A673 (cell line): ENCODE data around the gene BGN. TPM values are rescaled to one million over a fixed set of nuclear protein-coding genes. Genes with fewer than 3 reads are reported as not detected.

Experiments used
- BruUV-seq: library from RNA; stranded (reverse); fragments of 400-500 nt; replicated peaks from 2 replicates; lab custom pipeline; 2021; lab: Mats Ljungman, UMichigan
- CTCF ChIA-PET: fragments of 300-600 bp; sonication (Branson Sonifier 250); formaldehyde crosslinking; loops from one replicate; lab custom pipeline; 2022; ENCODE audit warnings: antibody characterized with exemption; lab: Charles Lee
- POLR2A ChIA-PET: fragments of 300-600 bp; sonication (Branson Sonifier 250); formaldehyde crosslinking; loops from one replicate; lab custom pipeline; 2022; ENCODE audit warnings: antibody characterized with exemption; ENCODE audit not compliant: low non-redundant PET; lab: Charles Lee
- DNase-seq: peaks from one replicate; pipeline ENCODE4 v3.0.0-alpha.2; 2015; ENCODE audit warnings: low spot score
- H3K27ac ChIP-seq: fragments of 200-600 bp; sonication (generic); 2 replicates; pipeline ENCODE4 v1.5.1; 2016; ENCODE audit warnings: mixed run types, low read depth, mild to moderate bottlenecking, mixed read lengths, antibody characterized with exemption, low read length; ENCODE audit not compliant: poor library complexity, severe bottlenecking
- H3K27me3 ChIP-seq: fragments of 200-600 bp; sonication (generic); replicated peaks from 2 replicates; pipeline ENCODE4 v1.6.1; 2017; ENCODE audit warnings: mixed run types, low read depth, mild to moderate bottlenecking, mixed read lengths, antibody characterized with exemption, low read length; ENCODE audit not compliant: insufficient read depth, poor library complexity
- H3K36me3 ChIP-seq: fragments of 200-600 bp; sonication (generic); 2 replicates; pipeline ENCODE4 v1.6.1; 2016; ENCODE audit warnings: mixed run types, mild to moderate bottlenecking, mixed read lengths, antibody characterized with exemption, low read length; ENCODE audit not compliant: insufficient read depth, poor library complexity, severe bottlenecking
- H3K4me1 ChIP-seq: fragments of 200-600 bp; sonication (generic); 2 replicates; pipeline ENCODE4 v1.6.1; 2017; ENCODE audit warnings: mixed run types, mild to moderate bottlenecking, mixed read lengths, antibody characterized with exemption, low read length; ENCODE audit not compliant: insufficient read depth, poor library complexity, severe bottlenecking
- H3K4me3 ChIP-seq: fragments of 200-600 bp; sonication (generic); 2 replicates; pipeline ENCODE4 v1.5.1; 2016; ENCODE audit warnings: low read depth, mixed run types, mild to moderate bottlenecking, mixed read lengths, low read length; ENCODE audit not compliant: poor library complexity, severe bottlenecking
- H3K9me3 ChIP-seq: fragments of 200-600 bp; sonication (generic); 2 replicates; pipeline ENCODE4 v1.6.1; 2016; ENCODE audit warnings: mixed run types, low read depth, mild to moderate bottlenecking, mixed read lengths, antibody characterized with exemption, low read length; ENCODE audit not compliant: poor library complexity, severe bottlenecking
- CTCF ChIP-seq: fragments of 300-800, 200-600 bp; sonication (generic); conservative IDR thresholded peaks from 2 replicates; pipeline ENCODE4 v1.5.1; 2017; ENCODE audit warnings: low read depth, mild to moderate bottlenecking, antibody characterized with exemption, low read length, moderate library complexity, mixed read lengths
- EZH2 ChIP-seq: fragments of 200-600 bp; sonication (generic); IDR thresholded peaks from 2 replicates; pipeline ENCODE4 v1.6.1; 2017; ENCODE audit warnings: borderline replicate concordance, low read depth, mild to moderate bottlenecking, mixed read lengths, antibody characterized with exemption, low read length; ENCODE audit not compliant: poor library complexity, severe bottlenecking
- intact Hi-C: fragments of 100-400 bp; cut with micrococcal nuclease; formaldehyde crosslinking; loops from one replicate; pipeline ENCODE4 v1.10.0; 2022; ENCODE audit not compliant: unreplicated experiment
- total RNA-seq: library from RNA; stranded (reverse); gene quantifications from 2 replicates; pipeline ENCODE4 v1.2.3, GENCODE V29; 2021

Gene BGN
- total RNA-seq, 1 experiment from 2014 or later = 51.8 TPM

- ChIA-PET POLR2A (no interaction called here), CTCF (interaction anchor here (1.6 kb wide), 1 partner anchor 18 kb away, joined by 4 read pairs; no protein-coding TSS in a partner anchor)
- Histone ChIP-seq H3K4me3 (no peak overlapping the region), H3K9me3 (no peaks in the 10 kb centered on the region), H3K27me3 (peaks cover 14% of the 10 kb centered on the region), H3K27ac (no peak overlapping the region), H3K4me1 (peaks cover 10% of the 10 kb centered on the region), H3K36me3 (no peaks in the 10 kb centered on the region)
- intact Hi-C loops = no loop called here
- no TSS peak for BruUV-seq
- no peak for TF ChIP-seq CTCF
- no peak for TF ChIP-seq EZH2
- DNase-seq = peak; percentile 66
Observed at GRCh38 chrX:153521034-153521433, 26.3 kb downstream of the BGN start.

- POLR2A ChIA-PET = no interaction called here
- no TSS peak for BruUV-seq
- H3K4me3 ChIP-seq = no peak overlapping the region
- CTCF ChIA-PET = interaction anchor here (0.5 kb wide), 1 partner anchor 202 kb away, joined by 5 read pairs; the partner anchor contains the start of gene BCAP31
- no peaks in the 10 kb centered on the region for H3K9me3 ChIP-seq
- no peak overlapping the region for H3K27ac ChIP-seq
- TF ChIP-seq CTCF (no peak), EZH2 (no peak)
- intact Hi-C loops = no loop called here
- H3K27me3 ChIP-seq = peaks cover 11% of the 10 kb centered on the region
- H3K36me3 ChIP-seq = no peaks in the 10 kb centered on the region
- no peak for DNase-seq
- H3K4me1 ChIP-seq = peaks cover 10% of the 10 kb centered on the region
Observed at GRCh38 chrX:153522259-153522658, 27.5 kb downstream of the BGN start.

GRCh38 chrX:153523269-153523668 lies 28.5 kb downstream of the BGN start:
- no peak overlapping the region for H3K27ac ChIP-seq
- no peaks in the 10 kb centered on the region for H3K9me3 ChIP-seq
- H3K4me1 ChIP-seq = peaks cover 10% of the 10 kb centered on the region
- intact Hi-C loops = no loop called here
- no TSS peak for BruUV-seq
- ChIA-PET POLR2A (no interaction called here), CTCF (no interaction called here)
- H3K36me3 ChIP-seq = no peaks in the 10 kb centered on the region
- peaks cover 8% of the 10 kb centered on the region for H3K27me3 ChIP-seq
- H3K4me3 ChIP-seq = no peak overlapping the region
- TF ChIP-seq CTCF (no peak), EZH2 (no peak)
- no peak for DNase-seq
